CD4-positive, alpha-beta T cell (primary cell): ENCODE results near the gene TMEM184A. TPM values are rescaled to one million over a fixed set of nuclear protein-coding genes. Genes with fewer than 3 reads are reported as not detected.
A peak's percentile ranks its signal among the peaks of the same experiment; 100 is the strongest.

ENCODE experiments used
- ATAC-seq: fragments of 200-7000 bp; cut with Tn5 transposase; one replicate; pipeline ENCODE4 v1.10.0; 2022; ENCODE audit warnings: mild to moderate bottlenecking; ENCODE audit not compliant: poor library complexity
- CTCF ChIA-PET: fragments of 350-600 bp; sonication (Branson Sonifier 250); formaldehyde crosslinking; loops from one replicate; lab custom pipeline; 2021; ENCODE audit warnings: antibody characterized with exemption, inconsistent platforms; lab: Charles Lee
- POLR2A ChIA-PET: fragments of 350-600 bp; sonication (Branson Sonifier 250); formaldehyde crosslinking; loops from one replicate; lab custom pipeline; 2021; ENCODE audit warnings: antibody characterized with exemption, inconsistent platforms; lab: Charles Lee
- DNase-seq, 14 experiments: peaks; one replicate each; pipeline ENCODE4 v3.0.0-alpha.2; 2013 to 2020; ENCODE audit warnings: mixed read lengths in 2 of 14
- H3K27ac ChIP-seq, 2 donors: one replicate each; pipeline versions ENCODE4 v1.5.1 to v1.7.0; 2013; ENCODE audit warnings: low read length in 2 of 2, low read depth in 1 of 2, mild to moderate bottlenecking in 1 of 2
- H3K27me3 ChIP-seq, 2 experiments: 1 replicate in 1 of 2; 2 replicates in 1 of 2; pipeline versions ENCODE4 v1.6.1 to v1.7.0; 2013; ENCODE audit warnings: low read length in 2 of 2, control low read depth in 1 of 2, mild to moderate bottlenecking in 1 of 2, moderate library complexity in 1 of 2; ENCODE audit not compliant: insufficient read depth in 2 of 2, control insufficient read depth in 1 of 2
- H3K36me3 ChIP-seq: one replicate; pipeline ENCODE4 v1.6.1; 2013; ENCODE audit warnings: low read length, control low read depth; ENCODE audit not compliant: insufficient read depth
- H3K4me1 ChIP-seq: one replicate; pipeline ENCODE4 v1.6.1; 2013; ENCODE audit warnings: low read length, control low read depth; ENCODE audit not compliant: insufficient read depth
- H3K4me3 ChIP-seq: one replicate; pipeline ENCODE4 v1.5.1; 2013; ENCODE audit warnings: mild to moderate bottlenecking, low read length, moderate library complexity
- H3K9me3 ChIP-seq, 2 experiments: 1 replicate in 1 of 2; 2 replicates in 1 of 2; pipeline versions ENCODE4 v1.6.1 to v1.7.0; 2013; ENCODE audit warnings: low read length in 2 of 2, mild to moderate bottlenecking in 2 of 2, control low read depth in 1 of 2, moderate library complexity in 1 of 2; ENCODE audit not compliant: control insufficient read depth in 1 of 2, insufficient read depth in 1 of 2
- H3K27ac Mint-ChIP-seq: one replicate; pipeline ENCODE4 v1.8.0; 2020; ENCODE audit warnings: mixed read lengths
- H3K27me3 Mint-ChIP-seq: one replicate; pipeline ENCODE4 v1.8.0; 2021; ENCODE audit warnings: mixed read lengths
- H3K36me3 Mint-ChIP-seq: one replicate; pipeline ENCODE4 v1.8.0; 2021; ENCODE audit warnings: low read depth, mixed read lengths
- H3K4me1 Mint-ChIP-seq: one replicate; pipeline ENCODE4 v1.8.0; 2021; ENCODE audit warnings: low read depth, mixed read lengths
- H3K4me3 Mint-ChIP-seq: one replicate; pipeline ENCODE4 v1.8.0; 2020; ENCODE audit warnings: mild to moderate bottlenecking, mixed read lengths
- H3K9me3 Mint-ChIP-seq: one replicate; pipeline ENCODE4 v1.8.0; 2020; ENCODE audit warnings: mixed read lengths
- intact Hi-C, 2 experiments: fragments of 100-400 bp; cut with DNase I in 1 of 2; cut with micrococcal nuclease in 1 of 2; formaldehyde crosslinking; loops; one replicate each; pipeline versions ENCODE4 v1.15.1 to v1.9.0; 2023 to 2025; cut with DNase I, micrococcal nuclease
- total RNA-seq, 174 experiments: library from RNA in 2 of 174; stranded (reverse) in 2 of 174; gene quantifications; one replicate each; pipeline ENCODE4 v1.2.3 and lab custom pipeline; 2021 to 2026
- TF ChIP-seq, protein P1 (sequence below): fragments of 200-600 bp; IDR thresholded peaks from one replicate; pipeline ENCODE4 v1.8.0; 2022; ENCODE audit warnings: antibody characterized with exemption, mild to moderate bottlenecking

The TMEM184A gene
- total RNA-seq, 2 experiments from 2014 or later, result 0.06 TPM; not detected in 1

DNA sequence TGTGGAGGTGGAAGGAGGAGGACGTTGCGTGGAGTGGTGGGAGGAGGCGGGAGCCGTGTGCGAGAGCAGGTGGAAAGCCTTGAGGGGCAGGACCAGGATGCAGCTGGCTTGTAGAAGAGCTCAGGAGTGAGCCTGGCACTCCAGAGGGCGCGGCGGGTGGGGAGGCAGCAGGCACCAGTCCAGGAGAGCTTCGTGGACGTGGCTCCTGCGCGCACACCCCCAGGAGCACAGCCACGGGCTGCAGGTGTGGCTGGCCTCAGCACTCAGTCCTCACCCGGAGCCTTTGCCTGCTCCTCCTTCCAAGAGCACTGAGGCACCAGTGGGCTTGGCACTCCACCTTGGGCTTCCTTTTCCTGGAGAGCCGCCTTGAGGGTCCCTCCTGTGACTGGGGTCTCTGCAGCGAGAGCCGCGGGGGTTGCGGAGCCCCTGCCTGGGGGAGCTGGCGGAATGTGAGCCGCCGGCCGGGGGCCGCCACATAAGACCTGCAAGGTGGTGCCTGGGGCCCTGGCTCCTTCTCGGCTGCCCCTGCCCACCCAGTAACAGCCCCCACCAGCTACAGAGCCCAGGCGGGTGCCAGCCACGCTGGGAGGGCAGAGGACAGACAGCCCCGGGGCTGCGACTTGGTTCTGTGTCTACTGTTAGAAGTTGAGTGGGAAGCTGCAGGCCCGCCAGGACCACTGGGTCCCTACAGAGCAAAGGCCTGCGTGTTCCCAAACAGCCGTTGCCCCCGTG, 14.4 kb downstream of the TMEM184A start:
- intact Hi-C loops, result no loop called here
- H3K36me3 ChIP-seq, result peaks cover 51% of the 10 kb centered on the region
- H3K4me3 ChIP-seq, result no peak overlapping the region
- no peak overlapping the region for H3K27ac ChIP-seq
- H3K4me1 ChIP-seq, result peaks cover 2% of the 10 kb centered on the region
- Mint-ChIP-seq H3K27ac (peak overlapping the region; percentile 27), H3K4me3 (peak overlapping the region; percentile 11), H3K36me3 (peaks cover 30% of the 10 kb centered on the region), H3K27me3 (no peaks in the 10 kb centered on the region), H3K9me3 (no peaks in the 10 kb centered on the region), H3K4me1 (peaks cover 1% of the 10 kb centered on the region)
- H3K27me3 ChIP-seq, result no peaks in the 10 kb centered on the region
- no peak for DNase-seq
- no peak for ATAC-seq
- POLR2A ChIA-PET, result no interaction called here
- CTCF ChIA-PET, result no interaction called here
- TF ChIP-seq, protein P1, sequence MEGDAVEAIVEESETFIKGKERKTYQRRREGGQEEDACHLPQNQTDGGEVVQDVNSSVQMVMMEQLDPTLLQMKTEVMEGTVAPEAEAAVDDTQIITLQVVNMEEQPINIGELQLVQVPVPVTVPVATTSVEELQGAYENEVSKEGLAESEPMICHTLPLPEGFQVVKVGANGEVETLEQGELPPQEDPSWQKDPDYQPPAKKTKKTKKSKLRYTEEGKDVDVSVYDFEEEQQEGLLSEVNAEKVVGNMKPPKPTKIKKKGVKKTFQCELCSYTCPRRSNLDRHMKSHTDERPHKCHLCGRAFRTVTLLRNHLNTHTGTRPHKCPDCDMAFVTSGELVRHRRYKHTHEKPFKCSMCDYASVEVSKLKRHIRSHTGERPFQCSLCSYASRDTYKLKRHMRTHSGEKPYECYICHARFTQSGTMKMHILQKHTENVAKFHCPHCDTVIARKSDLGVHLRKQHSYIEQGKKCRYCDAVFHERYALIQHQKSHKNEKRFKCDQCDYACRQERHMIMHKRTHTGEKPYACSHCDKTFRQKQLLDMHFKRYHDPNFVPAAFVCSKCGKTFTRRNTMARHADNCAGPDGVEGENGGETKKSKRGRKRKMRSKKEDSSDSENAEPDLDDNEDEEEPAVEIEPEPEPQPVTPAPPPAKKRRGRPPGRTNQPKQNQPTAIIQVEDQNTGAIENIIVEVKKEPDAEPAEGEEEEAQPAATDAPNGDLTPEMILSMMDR, result no peak
- no peaks in the 10 kb centered on the region for H3K9me3 ChIP-seq

DNA sequence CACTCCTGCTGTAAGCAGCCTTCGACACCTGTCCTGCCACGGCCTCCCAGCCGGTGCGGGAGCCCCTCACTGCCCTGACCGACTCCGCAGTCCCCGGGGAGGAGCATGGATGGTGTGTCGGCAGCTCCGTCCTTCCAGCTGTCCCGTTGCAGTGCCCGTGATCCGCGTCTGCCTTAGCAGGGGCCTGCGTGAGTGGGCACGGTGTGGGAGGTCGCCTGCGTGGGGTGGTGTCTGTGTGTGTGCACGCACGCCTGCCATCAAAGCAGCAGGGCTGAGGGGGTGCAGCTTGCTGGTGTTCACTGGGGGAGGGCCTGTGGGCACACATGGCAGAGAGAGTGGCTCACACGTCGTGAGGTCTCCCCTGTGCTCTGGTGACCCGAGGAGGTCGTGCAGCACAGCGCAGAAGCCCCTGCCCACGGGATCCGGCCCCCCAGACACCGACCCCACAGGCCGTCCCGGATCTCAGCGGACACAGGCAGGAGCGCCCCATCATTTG, 15.2 kb downstream of the TMEM184A start:
- CTCF ChIA-PET, result no interaction called here
- intact Hi-C loops, result no loop called here
- Mint-ChIP-seq H3K36me3 (peaks cover 36% of the 10 kb centered on the region), H3K4me3 (no peak overlapping the region), H3K4me1 (peaks cover 4% of the 10 kb centered on the region), H3K27me3 (no peaks in the 10 kb centered on the region), H3K27ac (no peak overlapping the region), H3K9me3 (no peaks in the 10 kb centered on the region)
- Histone ChIP-seq H3K27me3 (no peaks in the 10 kb centered on the region), H3K4me1 (peaks cover 2% of the 10 kb centered on the region), H3K27ac (no peak overlapping the region), H3K36me3 (peaks cover 57% of the 10 kb centered on the region), H3K4me3 (no peak overlapping the region), H3K9me3 (no peaks in the 10 kb centered on the region)
- ATAC-seq (no peak), DNase-seq (no peak)
- POLR2A ChIA-PET, result no interaction called here
- TF ChIP-seq, protein P1, result no peak

DNA sequence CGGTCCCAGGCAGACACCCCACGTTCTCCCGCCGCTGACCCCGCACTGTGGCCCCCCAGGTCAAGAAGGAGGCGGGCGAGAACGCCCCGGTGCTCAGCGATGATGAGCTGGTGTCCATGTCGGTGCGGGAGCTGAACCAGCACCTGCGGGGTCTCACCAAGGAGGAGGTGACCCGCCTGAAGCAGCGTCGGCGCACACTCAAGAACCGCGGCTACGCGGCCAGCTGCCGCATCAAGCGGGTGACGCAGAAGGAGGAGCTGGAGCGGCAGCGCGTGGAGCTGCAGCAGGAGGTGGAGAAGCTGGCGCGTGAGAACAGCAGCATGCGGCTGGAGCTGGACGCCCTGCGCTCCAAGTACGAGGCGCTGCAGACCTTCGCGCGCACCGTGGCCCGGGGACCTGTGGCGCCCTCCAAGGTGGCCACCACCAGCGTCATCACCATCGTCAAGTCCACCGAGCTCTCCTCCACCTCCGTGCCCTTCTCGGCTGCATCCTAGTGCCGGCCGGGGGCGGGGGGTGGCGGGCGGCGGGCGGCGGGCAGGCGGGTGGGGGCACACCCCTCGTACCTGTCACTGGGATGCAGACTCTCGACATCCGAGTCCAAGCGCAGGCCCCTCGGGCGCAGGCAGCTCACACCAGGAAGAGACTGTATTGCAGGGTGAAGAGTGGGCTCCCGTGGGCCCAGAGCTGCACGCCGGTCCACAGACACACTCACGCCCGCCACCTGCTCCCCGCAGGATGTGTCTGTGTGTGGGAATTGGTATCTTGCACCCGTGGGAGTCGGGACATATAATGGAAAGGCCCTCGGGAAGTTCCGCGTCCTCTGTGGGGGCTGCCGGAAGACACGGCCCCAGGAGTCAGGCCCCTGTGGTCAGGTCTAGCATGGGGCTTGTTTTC, 15.9 kb downstream of the TMEM184A start:
- ChIA-PET CTCF (no interaction called here), POLR2A (no interaction called here)

More for the DNA sequence above, 15.9 kb downstream of the TMEM184A start:
- Mint-ChIP-seq H3K4me1 (peaks cover 4% of the 10 kb centered on the region), H3K4me3 (no peak overlapping the region), H3K27ac (no peak overlapping the region), H3K9me3 (no peaks in the 10 kb centered on the region), H3K27me3 (no peaks in the 10 kb centered on the region), H3K36me3 (peaks cover 39% of the 10 kb centered on the region)
- Histone ChIP-seq H3K4me3 (no peak overlapping the region), H3K36me3 (peaks cover 63% of the 10 kb centered on the region), H3K4me1 (peaks cover 7% of the 10 kb centered on the region), H3K9me3 (no peaks in the 10 kb centered on the region), H3K27ac (no peak overlapping the region), H3K27me3 (no peaks in the 10 kb centered on the region)
- ATAC-seq, result no peak
- no peak for DNase-seq
- intact Hi-C loops, result no loop called here
- TF ChIP-seq, protein P1, result no peak
